Measurements from ENCODE around the gene ITGA2B. TPM values are rescaled to one million over a fixed set of nuclear protein-coding genes. Genes with fewer than 3 reads are reported as not detected.
"Not testable (repeated sequence)": the region's sequence is repeated elsewhere in the genome, so short reads cannot be mapped to it uniquely, and the experiment has no call there.

ITGA2B gene
- total and polyA plus RNA-seq, 3 donors from 2014 or later = 5.1 to 6.7 (median 6.0) TPM

DNA sequence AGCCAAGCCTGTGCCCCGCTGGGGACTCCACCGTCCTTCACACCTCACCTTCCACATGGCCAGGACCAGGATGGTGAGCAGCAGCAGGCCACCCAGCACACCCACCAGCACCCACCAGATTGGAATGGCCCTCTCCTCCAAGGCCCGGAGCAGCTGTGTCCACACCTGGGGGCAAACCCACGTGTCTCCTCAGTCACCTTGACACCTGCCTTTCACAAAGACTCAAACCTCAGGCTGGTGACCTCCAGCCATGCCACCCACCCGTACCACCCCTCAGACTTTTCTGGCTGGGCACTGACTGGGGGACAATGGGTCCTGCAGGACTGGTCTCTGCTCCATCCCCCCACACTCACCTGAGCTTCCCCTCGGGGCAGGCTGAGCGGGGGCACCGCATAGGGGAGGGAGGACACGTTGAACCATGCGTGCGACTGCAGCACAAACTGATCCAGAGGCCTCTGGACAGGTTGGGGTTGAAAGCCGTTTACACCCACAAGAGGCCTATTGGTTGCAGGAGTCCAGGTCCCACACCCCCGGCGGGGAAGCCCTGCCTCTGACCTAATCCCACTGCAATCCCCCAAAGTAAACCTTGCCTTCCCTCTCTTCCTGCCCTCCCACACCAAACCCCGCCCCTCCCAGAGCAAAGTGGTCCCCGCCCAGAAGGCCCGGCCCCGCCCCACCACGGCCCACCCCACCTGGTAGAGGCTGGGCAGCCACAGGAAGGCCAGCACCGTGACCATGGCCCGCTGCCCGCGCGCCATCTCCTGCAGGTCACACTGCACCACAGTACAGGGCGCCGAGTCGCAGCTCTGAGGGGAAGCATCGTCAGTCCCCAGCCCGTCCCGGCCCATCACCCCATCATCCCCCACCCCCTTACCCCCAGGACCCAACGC lies 14.9 kb downstream of the ITGA2B start:
- TF ChIP-seq POLR2A (IDR thresholded peaks at IDR 0.05) = no peak
- TF ChIP-seq, protein P1, sequence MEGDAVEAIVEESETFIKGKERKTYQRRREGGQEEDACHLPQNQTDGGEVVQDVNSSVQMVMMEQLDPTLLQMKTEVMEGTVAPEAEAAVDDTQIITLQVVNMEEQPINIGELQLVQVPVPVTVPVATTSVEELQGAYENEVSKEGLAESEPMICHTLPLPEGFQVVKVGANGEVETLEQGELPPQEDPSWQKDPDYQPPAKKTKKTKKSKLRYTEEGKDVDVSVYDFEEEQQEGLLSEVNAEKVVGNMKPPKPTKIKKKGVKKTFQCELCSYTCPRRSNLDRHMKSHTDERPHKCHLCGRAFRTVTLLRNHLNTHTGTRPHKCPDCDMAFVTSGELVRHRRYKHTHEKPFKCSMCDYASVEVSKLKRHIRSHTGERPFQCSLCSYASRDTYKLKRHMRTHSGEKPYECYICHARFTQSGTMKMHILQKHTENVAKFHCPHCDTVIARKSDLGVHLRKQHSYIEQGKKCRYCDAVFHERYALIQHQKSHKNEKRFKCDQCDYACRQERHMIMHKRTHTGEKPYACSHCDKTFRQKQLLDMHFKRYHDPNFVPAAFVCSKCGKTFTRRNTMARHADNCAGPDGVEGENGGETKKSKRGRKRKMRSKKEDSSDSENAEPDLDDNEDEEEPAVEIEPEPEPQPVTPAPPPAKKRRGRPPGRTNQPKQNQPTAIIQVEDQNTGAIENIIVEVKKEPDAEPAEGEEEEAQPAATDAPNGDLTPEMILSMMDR (IDR thresholded peaks at IDR 0.05) = no peak
- 36 to 48% methylated on average over 5 to 21 of the region's 31 CpGs for WGBS, 2 donors
- Histone ChIP-seq H3K27me3 (no peaks in the 10 kb centered on the region), H3K4me1 (peaks cover 15% of the 10 kb centered on the region), H3K36me3 (ENCODE audit: low read depth, missing control alignments) (no peaks in the 10 kb centered on the region), H3K9me3 (no peaks in the 10 kb centered on the region), H3K27ac (no peak overlapping the region), H3K4me3 (no peak overlapping the region)
- no peak for DNase-seq
- intact Hi-C loops (cut with DNase I; ENCODE audit: low total_unique reads) = no loop called here

DNA sequence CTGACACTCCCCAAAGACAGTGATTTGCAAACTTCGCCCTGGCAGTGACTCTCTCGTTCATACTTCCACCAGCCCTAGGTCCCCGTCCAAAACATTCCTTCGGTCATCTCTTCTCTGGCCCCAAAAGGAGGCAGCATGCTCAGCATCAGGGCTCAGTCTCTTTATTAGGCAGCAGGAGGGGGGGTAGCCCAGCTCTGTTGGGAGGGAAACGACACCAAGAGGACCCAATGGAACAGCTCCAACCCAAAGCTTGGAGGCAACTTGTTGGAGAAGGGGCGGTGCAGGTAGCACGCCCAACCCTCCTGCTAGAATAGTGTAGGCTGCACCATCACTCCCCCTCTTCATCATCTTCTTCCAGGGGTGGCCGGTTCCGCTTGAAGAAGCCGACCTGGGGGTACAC lies 17.4 kb downstream of the ITGA2B start:
- H3K27ac ChIP-seq = no peak overlapping the region
- no peak overlapping the region for H3K4me3 ChIP-seq
- 67 to 69% methylated on average over 8 to 10 of the region's 10 CpGs for WGBS, 2 donors
- intact Hi-C loops (cut with DNase I; ENCODE audit: low total_unique reads) = no loop called here
- H3K4me1 ChIP-seq = peaks cover 15% of the 10 kb centered on the region
- H3K36me3 ChIP-seq (ENCODE audit: low read depth, missing control alignments) = no peaks in the 10 kb centered on the region
- no peaks in the 10 kb centered on the region for H3K27me3 ChIP-seq
- H3K9me3 ChIP-seq = no peaks in the 10 kb centered on the region
- DNase-seq = no peak
- TF ChIP-seq, protein P1 (IDR thresholded peaks at IDR 0.05) = no peak
- no peak for TF ChIP-seq POLR2A (IDR thresholded peaks at IDR 0.05)

DNA sequence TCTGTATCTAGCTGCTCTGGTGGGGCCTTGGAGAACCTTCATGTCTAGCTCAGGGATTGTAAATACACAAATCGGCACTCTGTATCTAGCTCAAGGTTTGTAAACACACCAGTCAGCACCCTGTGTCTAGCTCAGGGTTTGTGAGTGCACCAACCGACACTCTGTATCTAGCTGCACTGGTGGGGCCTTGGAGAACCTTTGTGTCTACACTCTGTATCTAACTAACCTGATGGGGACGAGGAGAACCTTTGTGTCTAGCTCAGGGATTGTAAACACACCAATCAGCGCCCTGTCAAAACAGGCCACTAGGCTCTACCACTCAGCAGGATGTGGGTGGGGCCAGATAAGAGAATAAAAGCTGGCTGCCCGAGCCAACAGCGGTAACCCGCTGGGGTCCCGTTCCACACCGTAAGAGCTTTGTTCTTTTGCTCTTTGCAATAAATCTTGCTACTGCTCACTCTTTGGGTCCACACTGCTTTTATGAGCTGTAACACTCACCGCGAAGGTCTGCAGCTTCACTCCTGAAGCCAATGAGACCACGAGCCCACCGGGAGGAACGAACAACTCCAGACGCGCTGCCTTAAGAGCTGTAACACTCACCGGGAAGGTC lies 19.9 kb downstream of the ITGA2B start:
- intact Hi-C loops (cut with DNase I; ENCODE audit: low total_unique reads); H3K4me3 ChIP-seq; H3K27ac ChIP-seq; H3K36me3 ChIP-seq (ENCODE audit: low read depth, missing control alignments); DNase-seq; H3K27me3 ChIP-seq; H3K4me1 ChIP-seq; H3K9me3 ChIP-seq: not testable (repeated sequence)
- WGBS, 2 donors = 49 to 56% methylated on average over 17 of the region's 17 CpGs

DNA sequence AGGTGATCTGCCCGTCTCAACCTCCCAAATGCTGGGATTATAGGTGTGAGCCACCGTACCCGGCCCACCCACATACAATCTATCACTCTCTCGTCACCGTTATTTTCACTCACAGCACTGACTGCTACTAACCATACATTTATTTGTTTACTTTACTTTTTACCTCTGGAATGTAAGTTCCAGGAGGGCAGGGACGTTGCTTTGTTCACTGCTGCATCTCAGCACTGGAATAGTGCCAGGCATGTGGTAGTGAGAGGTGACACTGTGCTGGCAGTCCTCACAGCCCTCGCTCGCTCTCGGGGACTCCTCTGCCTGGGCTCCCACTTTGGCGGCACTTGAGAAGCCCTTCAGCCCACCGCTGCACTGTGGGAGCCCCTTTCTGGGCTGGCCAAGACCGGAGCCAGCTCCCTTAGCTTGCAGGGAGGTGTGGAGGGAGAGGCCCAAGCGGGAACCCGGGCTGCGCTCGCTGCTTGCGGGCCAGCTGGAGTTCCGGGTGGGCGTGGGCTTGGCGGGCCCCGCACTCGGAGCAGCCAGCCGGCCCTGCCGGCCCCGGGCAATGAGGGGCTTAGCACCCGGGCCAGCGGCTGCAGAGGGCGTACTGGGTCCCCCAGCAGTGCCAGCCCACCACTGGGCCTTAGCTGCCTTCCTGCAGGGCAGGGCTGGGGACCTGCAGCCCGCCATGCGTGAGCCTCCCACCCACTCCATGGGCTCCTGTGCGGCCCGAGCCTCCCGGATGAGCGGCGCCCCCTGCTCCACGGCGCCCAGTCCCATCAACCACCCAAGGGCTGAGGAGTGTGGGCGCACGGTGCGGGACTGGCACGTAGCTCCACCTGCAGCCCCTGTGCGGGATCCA lies 20.8 kb downstream of the ITGA2B start:
- DNase-seq; H3K9me3 ChIP-seq; H3K27ac ChIP-seq; H3K27me3 ChIP-seq; H3K4me1 ChIP-seq; H3K36me3 ChIP-seq (ENCODE audit: low read depth, missing control alignments); intact Hi-C loops (cut with DNase I; ENCODE audit: low total_unique reads): not testable (repeated sequence)
- peak overlapping the region in 1 of 2 donors; percentile 11 for H3K4me3 ChIP-seq
- 57 to 80% methylated on average over 10 to 41 of the region's 42 CpGs for WGBS, 2 donors

DNA sequence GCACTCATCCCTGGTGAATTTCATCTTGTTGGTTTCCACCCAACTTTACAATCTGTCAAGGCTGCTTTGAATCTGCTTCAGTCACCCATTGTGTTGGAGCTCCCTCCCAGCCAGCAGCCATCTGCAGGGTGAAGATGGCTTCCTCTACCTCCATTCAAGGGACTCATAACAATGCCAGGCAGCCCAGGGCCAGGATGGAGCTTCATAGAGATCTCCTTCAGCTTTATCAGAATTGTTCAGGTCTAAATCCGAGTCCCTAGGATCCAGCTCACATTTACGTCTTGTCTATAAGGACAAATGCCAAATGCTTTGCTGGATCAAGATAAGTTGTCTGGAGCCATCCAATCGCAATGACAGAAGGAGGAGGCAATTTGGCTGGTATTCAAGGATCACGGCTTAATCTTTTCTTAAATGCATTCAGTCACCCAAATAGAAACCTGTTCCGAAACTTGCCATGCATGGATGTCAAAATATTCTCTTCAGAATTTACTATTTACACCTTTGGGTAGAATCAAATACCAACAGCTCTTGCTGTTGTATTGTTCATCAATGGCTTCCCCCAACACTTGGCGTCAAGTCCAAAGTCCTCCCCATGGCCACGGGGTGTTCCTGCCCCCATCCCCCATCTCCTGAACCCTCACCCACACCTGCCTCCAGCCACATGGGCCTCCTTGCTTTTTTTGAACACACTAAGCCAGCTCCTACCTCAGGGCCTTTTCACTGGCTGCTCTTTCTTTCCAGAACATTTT lies 22.0 kb downstream of the ITGA2B start:
- H3K4me3 ChIP-seq = no peak overlapping the region
- TF ChIP-seq, protein P1 (IDR thresholded peaks at IDR 0.05) = no peak
- TF ChIP-seq POLR2A (IDR thresholded peaks at IDR 0.05) = no peak
- no peaks in the 10 kb centered on the region for H3K36me3 ChIP-seq (ENCODE audit: low read depth, missing control alignments)
- no peaks in the 10 kb centered on the region for H3K9me3 ChIP-seq
- no peak overlapping the region for H3K27ac ChIP-seq
- DNase-seq = no peak
- intact Hi-C loops (cut with DNase I; ENCODE audit: low total_unique reads) = no loop called here
- 69 to 78% methylated on average over 7 of the region's 7 CpGs for WGBS, 2 donors
- H3K4me1 ChIP-seq = peaks cover 7% of the 10 kb centered on the region
- H3K27me3 ChIP-seq = no peaks in the 10 kb centered on the region

DNA sequence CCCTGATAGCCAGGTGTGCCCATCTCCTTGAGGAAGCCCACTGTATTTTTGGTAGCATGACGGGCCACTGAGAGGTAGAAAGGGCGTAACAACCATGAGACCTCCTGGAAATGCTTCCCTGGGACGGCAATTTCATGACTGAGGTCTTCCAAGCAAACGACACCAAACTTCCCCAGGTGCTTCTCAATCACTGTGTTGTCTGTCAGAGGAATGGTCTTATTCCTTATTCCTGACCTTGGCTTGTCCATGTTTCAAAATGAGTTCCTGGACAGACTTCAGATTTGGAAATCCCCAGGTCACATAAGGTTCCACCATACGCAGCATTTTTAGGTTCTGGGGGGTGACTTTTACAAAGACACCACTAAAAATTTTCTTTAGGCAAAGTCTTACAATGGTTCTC lies 24.4 kb downstream of the ITGA2B start:
- intact Hi-C loops (cut with DNase I; ENCODE audit: low total_unique reads); DNase-seq; H3K27ac ChIP-seq; H3K9me3 ChIP-seq; H3K4me3 ChIP-seq; H3K27me3 ChIP-seq; H3K36me3 ChIP-seq (ENCODE audit: low read depth, missing control alignments): not testable (repeated sequence)
- peaks cover 24% of the 10 kb centered on the region for H3K4me1 ChIP-seq
- 86 to 90% methylated on average over 5 of the region's 5 CpGs for WGBS, 2 donors
